Smooth muscle cell (in vitro differentiated cells): ENCODE measurements around the gene TRIM3. TPM values are rescaled to one million over a fixed set of nuclear protein-coding genes. Genes with fewer than 3 reads are reported as not detected.
A peak's percentile ranks its signal among the peaks of the same experiment; 100 is the strongest.

Experiments
- DNase-seq: peaks from one replicate; lab custom pipeline; 2025; ENCODE audit not compliant: unreplicated experiment; lab: John Stamatoyannopoulos, UW
- H2AFZ ChIP-seq: fragments of 200-600 bp; sonication (generic); 2 replicates; pipeline ENCODE4 v1.6.0; 2016; ENCODE audit warnings: antibody characterized with exemption, low read depth, mild to moderate bottlenecking
- H3F3A ChIP-seq: fragments of 200-600 bp; sonication (generic); 2 replicates; pipeline ENCODE4 v1.6.0; 2017; ENCODE audit warnings: antibody characterized with exemption, low read depth
- H3K27ac ChIP-seq: fragments of 200-600 bp; sonication (generic); 2 replicates; pipeline ENCODE4 v1.5.1; 2016; ENCODE audit warnings: low read depth, mild to moderate bottlenecking
- H3K27me3 ChIP-seq: fragments of 200-600 bp; sonication (generic); 2 replicates; pipeline ENCODE4 v1.6.1; 2016; ENCODE audit warnings: low read depth, mild to moderate bottlenecking
- H3K36me3 ChIP-seq: fragments of 200-600 bp; sonication (generic); 2 replicates; pipeline ENCODE4 v1.5.1; 2016; ENCODE audit warnings: low read depth
- H3K4me1 ChIP-seq: fragments of 200-600 bp; sonication (generic); 2 replicates; pipeline ENCODE4 v1.5.1; 2016; ENCODE audit warnings: low read depth
- H3K4me2 ChIP-seq: fragments of 200-600 bp; sonication (generic); 2 replicates; pipeline ENCODE4 v1.6.0; 2016; ENCODE audit warnings: mild to moderate bottlenecking
- H3K4me3 ChIP-seq: fragments of 200-600 bp; sonication (generic); 2 replicates; pipeline ENCODE4 v1.5.1; 2016; ENCODE audit warnings: mild to moderate bottlenecking
- H3K79me2 ChIP-seq: fragments of 200-600 bp; sonication (generic); 2 replicates; pipeline ENCODE4 v1.6.0; 2016; ENCODE audit warnings: low read depth, mild to moderate bottlenecking
- H3K9ac ChIP-seq: fragments of 200-600 bp; sonication (generic); 2 replicates; pipeline ENCODE4 v1.6.0; 2016; ENCODE audit warnings: low read depth
- H3K9me3 ChIP-seq: fragments of 200-600 bp; sonication (generic); replicated peaks from 2 replicates; pipeline ENCODE4 v1.5.1; 2016; ENCODE audit warnings: low read depth
- H4K20me1 ChIP-seq: fragments of 200-600 bp; sonication (generic); 2 replicates; pipeline ENCODE4 v1.6.0; 2016; ENCODE audit warnings: low read depth
- WGBS: methylation state at CpG from one replicate; pipeline ENCODE4 v1.1.7; 2016; ENCODE audit warnings: low lambda C conversion rate; 5-methylcytosine and 5-hydroxymethylcytosine counted together
- polyA plus RNA-seq: library from polyadenylated mRNA; unstranded; fragments of >200 nt; fragmentation: Nextera tagmentation; extraction: Ambion mirVana; gene quantifications from 2 replicates; pipeline ENCODE4 v1.2.1, GENCODE V29; 2016
- total RNA-seq: library from RNA; depleted of rRNA; stranded (reverse); fragments of >200 nt; gene quantifications from 2 replicates; pipeline ENCODE4 v1.2.3, GENCODE V29; 2014
- TF ChIP-seq, protein P1 (sequence below): fragments of 200-600 bp; sonication (generic); IDR thresholded peaks from 2 replicates; pipeline ENCODE4 v1.5.1; 2017; ENCODE audit warnings: borderline replicate concordance, mild to moderate bottlenecking, antibody characterized with exemption; ENCODE audit not compliant: insufficient read depth, poor library complexity, severe bottlenecking

TRIM3 gene
- total and polyA plus RNA-seq, 2 experiments from 2014 or later = 14.0 to 25.5 TPM

GRCh38 chr11:6481012-6481923, 7.5 kb upstream of the TRIM3 start, which contains the start of the genes ARFIP2 and TIMM10B:
Gene ARFIP2, minus strand, starts transcription at chr11:6481331. Its CDS starts 910 bp downstream, at chr11:6480421.
Gene TIMM10B, plus strand, starts transcription at chr11:6481501. Its CDS starts 16 bp downstream, at chr11:6481517.
- peaks cover 6% of the 10 kb centered on the region for H3K36me3 ChIP-seq
- H3K4me2 ChIP-seq = peak within 1 kb of the TSS; percentile 93
- peak; percentile 81 for DNase-seq
- WGBS = 1% methylated on average over 65 of the region's 66 CpGs
- peaks cover 18% of the 10 kb centered on the region for H3F3A ChIP-seq
- H3K9ac ChIP-seq = peak within 1 kb of the TSS; percentile 99
- TF ChIP-seq, protein P1, sequence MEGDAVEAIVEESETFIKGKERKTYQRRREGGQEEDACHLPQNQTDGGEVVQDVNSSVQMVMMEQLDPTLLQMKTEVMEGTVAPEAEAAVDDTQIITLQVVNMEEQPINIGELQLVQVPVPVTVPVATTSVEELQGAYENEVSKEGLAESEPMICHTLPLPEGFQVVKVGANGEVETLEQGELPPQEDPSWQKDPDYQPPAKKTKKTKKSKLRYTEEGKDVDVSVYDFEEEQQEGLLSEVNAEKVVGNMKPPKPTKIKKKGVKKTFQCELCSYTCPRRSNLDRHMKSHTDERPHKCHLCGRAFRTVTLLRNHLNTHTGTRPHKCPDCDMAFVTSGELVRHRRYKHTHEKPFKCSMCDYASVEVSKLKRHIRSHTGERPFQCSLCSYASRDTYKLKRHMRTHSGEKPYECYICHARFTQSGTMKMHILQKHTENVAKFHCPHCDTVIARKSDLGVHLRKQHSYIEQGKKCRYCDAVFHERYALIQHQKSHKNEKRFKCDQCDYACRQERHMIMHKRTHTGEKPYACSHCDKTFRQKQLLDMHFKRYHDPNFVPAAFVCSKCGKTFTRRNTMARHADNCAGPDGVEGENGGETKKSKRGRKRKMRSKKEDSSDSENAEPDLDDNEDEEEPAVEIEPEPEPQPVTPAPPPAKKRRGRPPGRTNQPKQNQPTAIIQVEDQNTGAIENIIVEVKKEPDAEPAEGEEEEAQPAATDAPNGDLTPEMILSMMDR = no peak
- no peaks in the 10 kb centered on the region for H4K20me1 ChIP-seq
- peaks cover 16% of the 10 kb centered on the region for H3K4me1 ChIP-seq
- H2AFZ ChIP-seq = peak within 1 kb of the TSS; percentile 64
- H3K9me3 ChIP-seq = no peaks in the 10 kb centered on the region
- H3K27ac ChIP-seq = peak within 1 kb of the TSS; percentile 96
- H3K4me3 ChIP-seq = peak within 1 kb of the TSS; percentile 76
- H3K27me3 ChIP-seq = no peaks in the 10 kb centered on the region
- H3K79me2 ChIP-seq = peaks cover 50% of the 10 kb centered on the region

GRCh38 chr11:6480299-6480914, 6.7 kb upstream of the TRIM3 start:
- TF ChIP-seq, protein P1 = no peak
- Histone ChIP-seq H4K20me1 (no peaks in the 10 kb centered on the region), H3K4me1 (peaks cover 16% of the 10 kb centered on the region), H3K27me3 (no peaks in the 10 kb centered on the region), H3K27ac (peak overlapping the region; percentile 96), H3F3A (peaks cover 23% of the 10 kb centered on the region), H3K4me3 (peak overlapping the region; percentile 76), H3K9ac (peak overlapping the region; percentile 99), H3K9me3 (no peaks in the 10 kb centered on the region), H3K36me3 (peaks cover 6% of the 10 kb centered on the region), H3K4me2 (peak overlapping the region; percentile 86), H2AFZ (no peak overlapping the region), H3K79me2 (peaks cover 48% of the 10 kb centered on the region)
- no peak for DNase-seq
- 79% methylated on average over 9 of the region's 9 CpGs for WGBS

DNA sequence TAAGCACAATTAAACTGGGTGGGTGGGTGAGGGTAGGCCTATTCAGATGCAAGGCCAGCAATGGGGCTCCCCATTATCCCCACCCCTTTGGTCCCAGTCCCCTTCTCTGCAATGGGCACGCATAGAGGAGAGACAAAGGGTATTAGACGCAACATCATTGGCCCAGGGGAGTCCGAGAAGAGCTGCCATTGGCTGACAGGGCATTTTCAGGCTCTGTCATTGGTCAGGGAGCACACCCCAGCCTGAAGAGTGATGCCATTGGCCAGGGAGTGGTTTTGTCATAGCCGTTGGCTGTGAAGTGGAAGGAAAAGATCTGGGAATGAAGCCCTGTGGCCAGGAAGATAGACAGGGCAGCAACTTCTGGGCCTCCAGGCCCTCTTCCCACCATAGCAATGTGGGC, 2.8 kb upstream of the TRIM3 start:
- H3K9ac ChIP-seq = no peak overlapping the region
- H4K20me1 ChIP-seq = no peaks in the 10 kb centered on the region
- TF ChIP-seq, protein P1 = no peak
- H3K27me3 ChIP-seq = no peaks in the 10 kb centered on the region
- H2AFZ ChIP-seq = no peak overlapping the region
- 90% methylated on average over 4 of the region's 4 CpGs for WGBS
- peaks cover 35% of the 10 kb centered on the region for H3K79me2 ChIP-seq
- peaks cover 20% of the 10 kb centered on the region for H3K4me1 ChIP-seq
- peaks cover 29% of the 10 kb centered on the region for H3F3A ChIP-seq
- no peaks in the 10 kb centered on the region for H3K36me3 ChIP-seq
- peak overlapping the region; percentile 95 for H3K27ac ChIP-seq
- no peak for DNase-seq
- no peak overlapping the region for H3K4me3 ChIP-seq
- H3K4me2 ChIP-seq = no peak overlapping the region
- H3K9me3 ChIP-seq = no peaks in the 10 kb centered on the region
